Tibial nerve (tissue), 4 donors: ENCODE data around the gene TMIGD2. TPM values are rescaled to one million over a fixed set of nuclear protein-coding genes. Genes with fewer than 3 reads are reported as not detected.
"Not testable (repeated sequence)": the region's sequence is repeated elsewhere in the genome, so short reads cannot be mapped to it uniquely, and the experiment has no call there.

Experiments used
- DNase-seq, 2 donors: peaks; one replicate each; pipeline ENCODE4 v3.0.0-alpha.2; 2019; ENCODE audit warnings: low spot score in 2 of 2
- H3K27ac ChIP-seq, 4 donors: fragments of 200-600 bp; sonication (generic) in 3 of 4; one replicate each; pipeline ENCODE4 v1.5.1; 2017 to 2019; ENCODE audit warnings: mild to moderate bottlenecking in 1 of 4
- H3K27me3 ChIP-seq, 2 donors: fragments of 200-600 bp; sonication (generic) in 1 of 2; one replicate each; pipeline versions ENCODE4 v1.5.1 to v1.6.0; 2017 to 2019
- H3K36me3 ChIP-seq, 3 donors: fragments of 200-600 bp; sonication (generic); one replicate each; pipeline ENCODE4 v1.5.1; 2018 to 2019
- H3K4me1 ChIP-seq, 4 donors: fragments of 200-600 bp; sonication (generic) in 3 of 4; one replicate each; pipeline ENCODE4 v1.5.1; 2017 to 2019
- H3K4me3 ChIP-seq, 4 donors: fragments of 200-600 bp; sonication (generic) in 3 of 4; one replicate each; pipeline ENCODE4 v1.5.1; 2017 to 2019; ENCODE audit warnings: mild to moderate bottlenecking in 1 of 4, moderate library complexity in 1 of 4
- H3K9me3 ChIP-seq, 4 donors: fragments of 200-600 bp; sonication (generic) in 3 of 4; one replicate each; pipeline ENCODE4 v1.5.1; 2017 to 2019
- EP300 ChIP-seq, 2 donors: sonication (generic); formaldehyde crosslinking; IDR thresholded peaks; one replicate each; pipeline ENCODE4 v1.6.1; 2017; ENCODE audit warnings: antibody characterized with exemption in 2 of 2, mild to moderate bottlenecking in 1 of 2
- POLR2A ChIP-seq, 2 donors: fragments of 450-650 bp; IDR thresholded peaks; one replicate each; pipeline ENCODE4 v1.6.1; 2017; ENCODE audit warnings: antibody characterized with exemption in 2 of 2, mild to moderate bottlenecking in 2 of 2, moderate library complexity in 2 of 2
- WGBS, 2 donors: methylation state at CpG; one replicate each; pipeline ENCODE4 v1.1.5; 2018; 5-methylcytosine and 5-hydroxymethylcytosine counted together
- total RNA-seq, 4 donors: library from RNA; depleted of rRNA; stranded (reverse); fragments of >200 nt; gene quantifications; one replicate each; pipeline ENCODE4 v1.1.0, GENCODE V29; 2016
- TF ChIP-seq, protein P1 (sequence below), 5 experiments: fragments of 200-600 bp in 3 of 5; fragments of 450-650 bp in 2 of 5; sonication (generic) in 3 of 5; IDR thresholded peaks; one replicate each; pipeline ENCODE4 v1.5.1; 2016 to 2019; ENCODE audit warnings: antibody characterized with exemption in 5 of 5, mild to moderate bottlenecking in 3 of 5, moderate library complexity in 2 of 5

The TMIGD2 gene
- total RNA-seq, 4 donors from 2014 or later, result 0.60 to 7.9 (median 1.2) TPM; not detected in 1

DNA sequence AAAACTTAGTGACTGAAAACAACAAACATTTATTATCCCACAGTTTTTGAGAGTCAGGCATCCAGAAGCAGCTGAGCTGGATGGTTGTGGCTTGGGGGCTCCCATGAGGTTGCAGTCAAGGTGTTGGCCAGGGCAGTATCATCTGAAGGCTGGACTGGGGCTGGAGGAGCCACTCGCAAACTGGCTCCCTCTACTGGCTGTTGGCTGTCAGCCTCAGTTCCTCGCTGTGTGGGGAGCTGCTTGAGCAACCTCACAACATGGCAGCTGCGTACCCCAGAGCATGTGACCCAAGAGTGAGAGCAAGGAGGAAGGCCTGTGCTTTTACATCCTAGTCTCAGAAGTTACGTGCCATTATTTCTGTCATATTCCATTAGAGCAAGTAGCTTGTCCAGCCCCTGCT lies 45.6 kb downstream of the TMIGD2 start:
- peaks cover 0 to 7% (median 0%) of the 10 kb centered on the region in 4 donors for H3K9me3 ChIP-seq
- H3K4me3 ChIP-seq, result no peak overlapping the region
- no peaks in the 10 kb centered on the region for H3K27me3 ChIP-seq
- no peak for DNase-seq
- H3K27ac ChIP-seq, result no peak overlapping the region
- 98% methylated on average over 4 of the region's 4 CpGs for WGBS, 2 donors
- peaks cover 0 to 7% (median 0%) of the 10 kb centered on the region in 4 donors for H3K4me1 ChIP-seq
- H3K36me3 ChIP-seq, result peaks cover 2 to 100% (median 46%) of the 10 kb centered on the region in 3 donors
- no peak for TF ChIP-seq POLR2A (IDR thresholded peaks at IDR 0.05)
- TF ChIP-seq, protein P1, sequence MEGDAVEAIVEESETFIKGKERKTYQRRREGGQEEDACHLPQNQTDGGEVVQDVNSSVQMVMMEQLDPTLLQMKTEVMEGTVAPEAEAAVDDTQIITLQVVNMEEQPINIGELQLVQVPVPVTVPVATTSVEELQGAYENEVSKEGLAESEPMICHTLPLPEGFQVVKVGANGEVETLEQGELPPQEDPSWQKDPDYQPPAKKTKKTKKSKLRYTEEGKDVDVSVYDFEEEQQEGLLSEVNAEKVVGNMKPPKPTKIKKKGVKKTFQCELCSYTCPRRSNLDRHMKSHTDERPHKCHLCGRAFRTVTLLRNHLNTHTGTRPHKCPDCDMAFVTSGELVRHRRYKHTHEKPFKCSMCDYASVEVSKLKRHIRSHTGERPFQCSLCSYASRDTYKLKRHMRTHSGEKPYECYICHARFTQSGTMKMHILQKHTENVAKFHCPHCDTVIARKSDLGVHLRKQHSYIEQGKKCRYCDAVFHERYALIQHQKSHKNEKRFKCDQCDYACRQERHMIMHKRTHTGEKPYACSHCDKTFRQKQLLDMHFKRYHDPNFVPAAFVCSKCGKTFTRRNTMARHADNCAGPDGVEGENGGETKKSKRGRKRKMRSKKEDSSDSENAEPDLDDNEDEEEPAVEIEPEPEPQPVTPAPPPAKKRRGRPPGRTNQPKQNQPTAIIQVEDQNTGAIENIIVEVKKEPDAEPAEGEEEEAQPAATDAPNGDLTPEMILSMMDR (IDR thresholded peaks at IDR 0.05), result no peak
- TF ChIP-seq EP300 (IDR thresholded peaks at IDR 0.05), result no peak

DNA sequence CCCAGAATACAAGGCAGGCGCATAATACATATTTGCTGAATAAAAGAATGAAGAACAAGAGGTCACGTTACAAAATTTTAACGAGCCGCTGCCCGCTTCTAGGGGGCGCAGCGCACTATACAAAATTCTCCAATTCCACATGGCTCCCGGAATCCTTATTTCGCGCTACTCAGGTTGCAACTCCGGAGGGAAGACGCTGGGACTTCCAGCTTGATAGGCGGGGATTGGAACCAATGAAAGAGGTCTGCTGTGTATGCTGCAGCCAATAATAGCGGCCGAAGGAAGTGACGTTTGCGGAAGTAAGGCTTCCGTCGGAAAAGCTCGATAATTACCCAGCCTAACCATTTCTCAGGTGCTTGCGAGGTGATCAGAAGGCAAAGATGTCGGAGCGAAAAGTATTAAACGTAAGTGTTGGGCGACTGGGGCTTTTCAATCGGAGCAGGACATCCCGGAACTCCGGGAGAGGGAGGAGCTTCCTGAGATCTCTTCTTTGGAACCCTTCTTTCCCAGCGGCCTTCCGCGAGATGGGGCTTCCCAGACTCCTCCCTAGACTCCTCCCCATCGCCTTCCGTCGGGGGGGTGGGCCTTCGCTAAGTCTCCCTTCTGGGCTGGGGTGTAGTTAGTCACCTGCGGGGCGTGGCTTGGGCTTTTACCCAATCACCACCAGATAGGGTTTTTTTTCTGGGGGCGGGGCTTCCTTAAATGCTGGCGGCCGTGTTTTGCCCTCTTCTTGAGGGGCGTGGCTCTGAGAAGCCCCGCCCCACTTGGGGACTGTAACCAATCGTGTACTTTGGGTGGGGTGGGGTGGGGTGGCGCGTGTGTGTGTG lies 55.2 kb downstream of the TMIGD2 start, which contains the start of gene YJU2:
Gene YJU2, plus strand, starts transcription at position 314 of the 827 bp plus-strand sequence. Its CDS starts 67 bp downstream, at position 381.
- peak; percentile 4 to 46 for TF ChIP-seq POLR2A (IDR thresholded peaks at IDR 0.05)
- peak; percentile 79 to 91 for TF ChIP-seq EP300 (IDR thresholded peaks at IDR 0.05)
- TF ChIP-seq, protein P1 (IDR thresholded peaks at IDR 0.05), result peak in 4 of 5 experiments; percentile 37 to 71 (median 44)
- H3K9me3 ChIP-seq, result peaks cover 0 to 2% (median 0%) of the 10 kb centered on the region in 4 donors
- peak within 1 kb of the TSS; percentile 92 to 97 (median 96) for H3K27ac ChIP-seq
- peak within 1 kb of the TSS; percentile 38 to 76 (median 60) for H3K4me3 ChIP-seq
- no peaks in the 10 kb centered on the region for H3K27me3 ChIP-seq
- 1% methylated on average over 41 to 42 of the region's 45 CpGs for WGBS, 2 donors
- H3K36me3 ChIP-seq, result peaks cover 0 to 35% (median 33%) of the 10 kb centered on the region in 3 donors
- peak; percentile 99 to 100 for DNase-seq
- peaks cover 0 to 19% (median 9%) of the 10 kb centered on the region in 4 donors for H3K4me1 ChIP-seq

DNA sequence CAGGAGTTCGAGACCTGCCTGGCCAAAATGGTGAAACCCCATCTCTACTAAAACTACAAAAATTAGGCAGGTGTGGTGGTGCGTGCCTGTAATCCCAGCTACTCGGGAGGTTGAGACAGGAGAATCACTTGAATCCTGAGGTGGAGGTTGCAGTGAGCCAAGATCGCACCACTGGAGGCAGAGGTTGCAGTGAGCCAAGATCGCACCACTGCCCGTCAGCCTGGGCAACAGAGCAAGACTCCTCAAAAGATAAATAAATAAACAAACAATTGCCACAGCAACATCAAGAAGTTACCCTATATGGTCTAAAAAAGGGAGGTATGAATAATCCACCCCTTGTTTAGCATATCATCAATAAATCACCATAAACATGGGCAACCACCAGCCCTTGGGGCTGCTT lies 56.3 kb downstream of the TMIGD2 start:
- H3K9me3 ChIP-seq, result peaks cover 0 to 11% (median 0%) of the 10 kb centered on the region in 4 donors
- H3K4me3 ChIP-seq, DNase-seq, H3K27ac ChIP-seq, H3K27me3 ChIP-seq: not testable (repeated sequence)
- WGBS, 2 donors, result 98 to 99% methylated on average over 6 of the region's 6 CpGs
- H3K36me3 ChIP-seq, result peaks cover 0 to 24% (median 23%) of the 10 kb centered on the region in 3 donors
- H3K4me1 ChIP-seq, result peaks cover 0 to 19% (median 9%) of the 10 kb centered on the region in 4 donors

Other genes starting within 250 kb of the TMIGD2 start
- 10 to 100 TPM; 64.9 to 97.7 (median 86.7) TPM for gene ZBTB7A, start 235.5 kb downstream of the TMIGD2 start, total RNA-seq
- 100 to 1,000 TPM in 1 of 4 donors, 10 to 100 TPM in 3; 36.9 to 128 (median 75.0) TPM for gene MAP2K2, start 178.3 kb downstream of the TMIGD2 start, total RNA-seq
- gene CREB3L3, start 148.8 kb downstream of the TMIGD2 start, total RNA-seq, result not detected
- gene SIRT6, start 119.8 kb downstream of the TMIGD2 start, total RNA-seq, result 10 to 100 TPM; 17.7 to 41.4 (median 38.2) TPM
- 1 to 10 TPM in 1 of 4 donors, under 1 TPM in 3; 0.30 to 1.7 (median 0.61) TPM for gene ANKRD24, start 119.7 kb downstream of the TMIGD2 start, total RNA-seq
- 10 to 100 TPM in 2 of 4 donors, 1 to 10 TPM in 2; 1.4 to 18.0 (median 9.0) TPM for gene EBI3, start 72.9 kb downstream of the TMIGD2 start, total RNA-seq
- 10 to 100 TPM; 19.4 to 33.9 (median 24.0) TPM for gene YJU2, start 55.3 kb downstream of the TMIGD2 start, total RNA-seq
- gene SHD, start 23.1 kb downstream of the TMIGD2 start, total RNA-seq, result not detected
- gene FSD1, start 2.2 kb upstream of the TMIGD2 start, total RNA-seq, result under 1 TPM in 1 of 4 donors, not detected in 3; 0.87 TPM
- 1 to 10 TPM in 3 of 4 donors, not detected in 1; 3.1 to 6.0 (median 4.8) TPM for gene STAP2, start 36.4 kb upstream of the TMIGD2 start, total RNA-seq
- 10 to 100 TPM in 1 of 4 donors, 1 to 10 TPM in 3; 2.2 to 13.2 (median 6.6) TPM for gene MPND, start 41.2 kb upstream of the TMIGD2 start, total RNA-seq
- 10 to 100 TPM; 35.0 to 64.8 (median 52.9) TPM for gene SH3GL1, start 98.2 kb upstream of the TMIGD2 start, total RNA-seq
- gene CHAF1A, start 100.3 kb upstream of the TMIGD2 start, total RNA-seq, result 10 to 100 TPM in 1 of 4 donors, 1 to 10 TPM in 3; 4.9 to 18.6 (median 8.1) TPM
- 100 to 1,000 TPM in 1 of 4 donors, 10 to 100 TPM in 3; 84.3 to 101 (median 92.2) TPM for gene UBXN6, start 155.4 kb upstream of the TMIGD2 start, total RNA-seq
- 10 to 100 TPM; 30.2 to 54.0 (median 48.7) TPM for gene HDGFL2, start 169.9 kb upstream of the TMIGD2 start, total RNA-seq
- 100 to 1,000 TPM in 3 of 4 donors, 10 to 100 TPM in 1; 65.1 to 689 (median 138) TPM for gene PLIN4, start 216.1 kb upstream of the TMIGD2 start, total RNA-seq
- gene PLIN5, start 232.8 kb upstream of the TMIGD2 start, total RNA-seq, result 10 to 100 TPM; 12.0 to 26.7 (median 19.1) TPM
- 1 to 10 TPM in 3 of 4 donors, under 1 TPM in 1; 0.66 to 2.5 (median 1.4) TPM for gene LRG1, start 237.6 kb upstream of the TMIGD2 start, total RNA-seq